Measurements from ENCODE around the gene CT45A10.

- TF ChIP-seq EZH2phosphoT487 (IDR thresholded peaks at IDR 0.05; ENCODE audit: insufficient read depth, low read depth) (no peak), EZH2 (IDR thresholded peaks at IDR 0.05; ENCODE audit: insufficient read depth, poor library complexity, severe bottlenecking) (no peak)
Measured at GRCh38 chrX:135927897-135928296, 34.7 kb upstream of the CT45A10 start.

Data from GM23248 (cell line).